Endothelial cell of umbilical vein (primary cell): ENCODE results near the gene PLXNC1. TPM values are rescaled to one million over a fixed set of nuclear protein-coding genes. Genes with fewer than 3 reads are reported as not detected.

Experiments used
- BruUV-seq: library from RNA; stranded (reverse); fragments of 400-500 nt; replicated peaks from 2 replicates; lab custom pipeline; 2021; lab: Mats Ljungman, UMichigan
- CTCF ChIA-PET: fragments of 300-600, 350-600 bp; sonication (Branson Sonifier 250); formaldehyde crosslinking; loops from one replicate; lab custom pipeline; 2021; ENCODE audit warnings: antibody characterized with exemption, inconsistent platforms; lab: Charles Lee
- POLR2A ChIA-PET: fragments of 300-600, 350-600 bp; sonication (Branson Sonifier 250); formaldehyde crosslinking; loops from one replicate; lab custom pipeline; 2021; ENCODE audit warnings: antibody characterized with exemption, inconsistent platforms; lab: Charles Lee
- DNase-seq: peaks from one replicate; pipeline ENCODE4 v3.0.0-alpha.2; 2011; ENCODE audit warnings: low read depth, low spot score
- FAIRE-seq: peaks from 2 replicates; lab custom pipeline; 2011; peaks lifted over from hg19 to GRCh38; lab: Jason Lieb, UNC
- H2AFZ ChIP-seq: 2 replicates; pipeline ENCODE4 v1.6.0; 2012; ENCODE audit warnings: low read depth, low read length, control low read depth, inconsistent platforms
- H3K27ac ChIP-seq: 2 replicates; pipeline ENCODE4 v1.5.1; 2011; ENCODE audit warnings: low read depth, mild to moderate bottlenecking, control low read depth, low read length, moderate library complexity; ENCODE audit not compliant: insufficient read depth
- H3K27me3 ChIP-seq, 2 experiments: 2 replicates each; pipeline versions ENCODE4 v1.6.0 to v1.6.1; 2011; ENCODE audit warnings: low read length in 2 of 2, mixed read lengths in 1 of 2; ENCODE audit not compliant: control insufficient read depth in 2 of 2, insufficient read depth in 2 of 2
- H3K36me3 ChIP-seq, 2 experiments: 2 replicates in 1 of 2; 3 replicates in 1 of 2; pipeline ENCODE4 v1.5.1; 2011; ENCODE audit warnings: low read length in 2 of 2, mild to moderate bottlenecking in 1 of 2, moderate library complexity in 1 of 2; ENCODE audit not compliant: control insufficient read depth in 2 of 2, insufficient read depth in 2 of 2; ENCODE audit errors: extremely low read depth in 1 of 2
- H3K4me1 ChIP-seq: 3 replicates; pipeline ENCODE4 v1.5.1; 2011; ENCODE audit warnings: mild to moderate bottlenecking, low read length; ENCODE audit not compliant: control insufficient read depth, insufficient read depth; ENCODE audit errors: extremely low read depth
- H3K4me2 ChIP-seq: 2 replicates; pipeline ENCODE4 v1.6.1; 2011; ENCODE audit warnings: low read length, control low read depth, mixed read lengths; ENCODE audit not compliant: insufficient read depth
- H3K4me3 ChIP-seq, 3 experiments: fragments of 200-600 bp in 1 of 3; sonication (generic), shearing (Covaris generic) in 1 of 3; replicated peaks in 1 of 3; 2 replicates each; pipeline ENCODE4 v1.5.1; 2011 to 2016; ENCODE audit warnings: control low read depth in 3 of 3, low read length in 3 of 3, mild to moderate bottlenecking in 2 of 3, inconsistent platforms in 1 of 3, low read depth in 1 of 3, moderate library complexity in 1 of 3; ENCODE audit not compliant: insufficient read depth in 1 of 3
- H3K79me2 ChIP-seq: 2 replicates; pipeline ENCODE4 v1.6.0; 2012; ENCODE audit warnings: low read length, inconsistent platforms; ENCODE audit not compliant: control insufficient read depth, insufficient read depth
- H3K9ac ChIP-seq: replicated peaks from 2 replicates; pipeline ENCODE3; 2011; ENCODE audit warnings: low read length, control low read depth; ENCODE audit not compliant: insufficient read depth; ENCODE audit errors: extremely low read depth
- H3K9me1 ChIP-seq: replicated peaks from 3 replicates; pipeline ENCODE4 v1.6.0; 2011; ENCODE audit warnings: mild to moderate bottlenecking, low read length; ENCODE audit not compliant: control insufficient read depth, insufficient read depth; ENCODE audit errors: extremely low read depth
- H3K9me3 ChIP-seq: replicated peaks from 2 replicates; pipeline ENCODE4 v1.5.1; 2012; ENCODE audit warnings: low read length, inconsistent platforms; ENCODE audit not compliant: control insufficient read depth, insufficient read depth
- H4K20me1 ChIP-seq: replicated peaks from 2 replicates; pipeline ENCODE3; 2011; ENCODE audit warnings: mild to moderate bottlenecking, low read length; ENCODE audit not compliant: control insufficient read depth, insufficient read depth; ENCODE audit errors: extremely low read depth
- EZH2 ChIP-seq: IDR thresholded peaks from 2 replicates; pipeline ENCODE4 v1.6.1; 2012; ENCODE audit warnings: borderline replicate concordance, low read depth, mild to moderate bottlenecking, moderate library complexity, low read length, inconsistent platforms; ENCODE audit not compliant: severe bottlenecking
- FOS ChIP-seq: IDR thresholded peaks from 2 replicates; pipeline ENCODE4 v1.6.1; 2011; ENCODE audit warnings: mild to moderate bottlenecking, low read length, moderate library complexity, borderline replicate concordance; ENCODE audit not compliant: insufficient read depth
- GATA2 ChIP-seq: IDR thresholded peaks from 2 replicates; pipeline ENCODE4 v1.7.0; 2011; ENCODE audit warnings: low read depth, mild to moderate bottlenecking, moderate library complexity, mixed read lengths, low read length; ENCODE audit not compliant: insufficient read length, insufficient read depth
- JUN ChIP-seq: IDR thresholded peaks from 2 replicates; pipeline ENCODE4 v1.6.1; 2011; ENCODE audit warnings: borderline replicate concordance, low read depth; ENCODE audit not compliant: insufficient read length, insufficient read depth
- MYC ChIP-seq: IDR thresholded peaks from one replicate; pipeline ENCODE4 v1.6.1; 2011; ENCODE audit warnings: mild to moderate bottlenecking, low read depth, low read length
- POLR2A ChIP-seq: IDR thresholded peaks from 2 replicates; pipeline ENCODE4 v1.6.1; 2012; ENCODE audit warnings: low read depth, mild to moderate bottlenecking, control low read depth, low read length
- POLR2AphosphoS5 ChIP-seq: IDR thresholded peaks from 2 replicates; pipeline ENCODE4 v1.6.1; 2012; ENCODE audit warnings: low read depth, mild to moderate bottlenecking, control low read depth, low read length, moderate library complexity; ENCODE audit not compliant: insufficient read depth
- dilution Hi-C: fragments of 300-500 bp; cut with MboI; formaldehyde crosslinking; loops from one replicate; pipeline ENCODE4 v1.15.0; 2019; ENCODE audit warnings: low sequenced_read_pairs; ENCODE audit not compliant: extremely low pct_ligation_motif_present
- intact Hi-C: fragments of 100-400 bp; cut with micrococcal nuclease; formaldehyde crosslinking; loops from one replicate; pipeline ENCODE4 v1.10.0; 2022
- polyA plus RNA-seq, 4 experiments: library from polyadenylated mRNA; depleted of rRNA in 3 of 4; stranded (reverse) in 3 of 4; unstranded in 1 of 4; fragments of >200 nt; gene quantifications; 2 replicates each; pipeline versions ENCODE4 v1.2.1 to v1.2.3, GENCODE V29; 2011 to 2012; ENCODE audit warnings: missing spikeins in 1 of 4
- total RNA-seq: library from RNA; stranded (reverse); gene quantifications from 2 replicates; pipeline ENCODE4 v1.2.3, GENCODE V29; 2021
- TF ChIP-seq, protein P1 (sequence below): IDR thresholded peaks from 2 replicates; pipeline ENCODE4 v1.6.1; 2011; ENCODE audit not compliant: insufficient read depth, insufficient read length
- TF ChIP-seq, protein P2 (sequence below), 2 donors: IDR thresholded peaks; 1 replicate in 1 of 2; 2 replicates in 1 of 2; pipeline ENCODE4 v1.5.1; 2011; ENCODE audit warnings: low read length in 2 of 2, mild to moderate bottlenecking in 2 of 2, moderate library complexity in 2 of 2, control low read depth in 1 of 2, inconsistent platforms in 1 of 2, low read depth in 1 of 2; ENCODE audit not compliant: insufficient read depth in 1 of 2; ENCODE audit errors: extremely low read depth in 1 of 2

The PLXNC1 gene
- total and polyA plus RNA-seq, 2 donors (not counting 3 experiments of a cell fraction or from before 2014, with no cell fraction given): 0.04 TPM; not detected in 1

DNA sequence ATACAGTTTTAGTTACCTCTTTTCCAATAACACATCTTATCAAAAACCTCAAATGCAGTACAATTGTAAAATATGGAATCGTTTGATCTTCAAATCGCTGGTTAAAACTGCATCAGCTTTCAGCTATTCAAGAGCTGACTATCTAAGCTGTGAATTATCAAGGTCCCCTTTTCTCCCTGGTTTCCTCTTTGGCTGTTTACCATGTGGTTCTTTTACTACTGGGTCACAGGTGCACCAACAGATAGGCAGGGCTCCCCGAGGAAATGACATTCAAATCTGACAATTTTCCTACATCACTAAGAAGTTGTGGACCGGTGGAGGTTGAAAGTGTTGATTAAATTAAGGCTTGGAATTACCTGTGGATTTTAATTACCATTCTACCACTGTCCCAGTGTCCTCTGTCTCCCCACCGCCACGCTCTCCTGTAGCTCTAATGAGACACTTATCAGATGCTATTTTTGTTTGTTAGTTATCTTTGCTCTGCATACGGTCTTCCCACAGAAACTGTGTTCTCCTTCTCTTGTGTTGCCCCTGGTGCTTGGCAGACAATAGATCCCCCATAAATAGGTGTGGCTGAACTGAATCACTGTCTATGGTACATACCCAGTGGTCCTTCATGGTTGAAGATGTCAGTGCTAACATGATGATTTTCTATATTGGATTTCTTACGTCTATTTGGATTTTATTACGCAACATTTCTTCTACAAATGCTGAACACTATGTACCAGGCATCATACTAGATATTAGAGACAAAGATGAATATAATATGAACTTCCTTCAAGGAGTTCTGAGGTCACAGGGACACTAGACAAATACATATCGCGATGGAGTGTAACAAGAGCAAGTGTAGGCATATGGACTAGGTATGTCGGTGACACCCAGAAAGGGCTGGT, 20.9 kb upstream of the PLXNC1 start:
- dilution Hi-C loops (no loop called here), intact Hi-C loops (no loop called here)
- FAIRE-seq: no peak
- H3K4me3 ChIP-seq: no peak overlapping the region
- ChIA-PET CTCF (no interaction called here), POLR2A (no interaction called here)
- no peak overlapping the region for H3K9ac ChIP-seq
- no peaks in the 10 kb centered on the region for H3K4me1 ChIP-seq
- no peak overlapping the region for H2AFZ ChIP-seq
- DNase-seq: no peak
- H3K36me3 ChIP-seq: no peaks in the 10 kb centered on the region
- H3K27ac ChIP-seq: no peak overlapping the region
- H3K4me2 ChIP-seq: no peak overlapping the region
- no peaks in the 10 kb centered on the region for H3K9me3 ChIP-seq
- H4K20me1 ChIP-seq: no peaks in the 10 kb centered on the region
- no peaks in the 10 kb centered on the region for H3K79me2 ChIP-seq
- BruUV-seq: no TSS peak
- no peak for TF ChIP-seq MYC
- TF ChIP-seq JUN: no peak
- TF ChIP-seq EZH2: no peak
- no peak for TF ChIP-seq POLR2AphosphoS5
- TF ChIP-seq GATA2: no peak
- TF ChIP-seq POLR2A: no peak
- TF ChIP-seq, protein P1, sequence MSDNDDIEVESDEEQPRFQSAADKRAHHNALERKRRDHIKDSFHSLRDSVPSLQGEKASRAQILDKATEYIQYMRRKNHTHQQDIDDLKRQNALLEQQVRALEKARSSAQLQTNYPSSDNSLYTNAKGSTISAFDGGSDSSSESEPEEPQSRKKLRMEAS: no peak
- TF ChIP-seq FOS: no peak
- TF ChIP-seq, protein P2, sequence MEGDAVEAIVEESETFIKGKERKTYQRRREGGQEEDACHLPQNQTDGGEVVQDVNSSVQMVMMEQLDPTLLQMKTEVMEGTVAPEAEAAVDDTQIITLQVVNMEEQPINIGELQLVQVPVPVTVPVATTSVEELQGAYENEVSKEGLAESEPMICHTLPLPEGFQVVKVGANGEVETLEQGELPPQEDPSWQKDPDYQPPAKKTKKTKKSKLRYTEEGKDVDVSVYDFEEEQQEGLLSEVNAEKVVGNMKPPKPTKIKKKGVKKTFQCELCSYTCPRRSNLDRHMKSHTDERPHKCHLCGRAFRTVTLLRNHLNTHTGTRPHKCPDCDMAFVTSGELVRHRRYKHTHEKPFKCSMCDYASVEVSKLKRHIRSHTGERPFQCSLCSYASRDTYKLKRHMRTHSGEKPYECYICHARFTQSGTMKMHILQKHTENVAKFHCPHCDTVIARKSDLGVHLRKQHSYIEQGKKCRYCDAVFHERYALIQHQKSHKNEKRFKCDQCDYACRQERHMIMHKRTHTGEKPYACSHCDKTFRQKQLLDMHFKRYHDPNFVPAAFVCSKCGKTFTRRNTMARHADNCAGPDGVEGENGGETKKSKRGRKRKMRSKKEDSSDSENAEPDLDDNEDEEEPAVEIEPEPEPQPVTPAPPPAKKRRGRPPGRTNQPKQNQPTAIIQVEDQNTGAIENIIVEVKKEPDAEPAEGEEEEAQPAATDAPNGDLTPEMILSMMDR (IDR thresholded peaks at IDR 0.05; ENCODE audit: extremely low read depth in 1 of 2, insufficient read depth in 1 of 2, low read depth in 1 of 2, low read length in 2 of 2): no peak
- H3K9me1 ChIP-seq: no peaks in the 10 kb centered on the region
- H3K27me3 ChIP-seq: peaks cover 16 to 20% of the 10 kb centered on the region in 2 experiments
